Esophagus squamous epithelium (tissue), 4 donors: Measurements from ENCODE around the gene LDHAL6B.

Experiments
- POLR2A ChIP-seq, 4 donors: fragments of 450-650 bp; IDR thresholded peaks; one replicate each; pipeline ENCODE4 v1.6.1; 2017; ENCODE audit warnings: antibody characterized with exemption in 4 of 4, mild to moderate bottlenecking in 4 of 4, moderate library complexity in 3 of 4
- TF ChIP-seq, protein P1 (sequence below), 6 experiments: fragments of 450-650 bp in 4 of 6; fragments of 200-600 bp in 2 of 6; sonication (generic) in 2 of 6; IDR thresholded peaks; one replicate each; pipeline ENCODE4 v1.5.1; 2016 to 2019; ENCODE audit warnings: antibody characterized with exemption in 6 of 6, mild to moderate bottlenecking in 4 of 6, moderate library complexity in 4 of 6

DNA sequence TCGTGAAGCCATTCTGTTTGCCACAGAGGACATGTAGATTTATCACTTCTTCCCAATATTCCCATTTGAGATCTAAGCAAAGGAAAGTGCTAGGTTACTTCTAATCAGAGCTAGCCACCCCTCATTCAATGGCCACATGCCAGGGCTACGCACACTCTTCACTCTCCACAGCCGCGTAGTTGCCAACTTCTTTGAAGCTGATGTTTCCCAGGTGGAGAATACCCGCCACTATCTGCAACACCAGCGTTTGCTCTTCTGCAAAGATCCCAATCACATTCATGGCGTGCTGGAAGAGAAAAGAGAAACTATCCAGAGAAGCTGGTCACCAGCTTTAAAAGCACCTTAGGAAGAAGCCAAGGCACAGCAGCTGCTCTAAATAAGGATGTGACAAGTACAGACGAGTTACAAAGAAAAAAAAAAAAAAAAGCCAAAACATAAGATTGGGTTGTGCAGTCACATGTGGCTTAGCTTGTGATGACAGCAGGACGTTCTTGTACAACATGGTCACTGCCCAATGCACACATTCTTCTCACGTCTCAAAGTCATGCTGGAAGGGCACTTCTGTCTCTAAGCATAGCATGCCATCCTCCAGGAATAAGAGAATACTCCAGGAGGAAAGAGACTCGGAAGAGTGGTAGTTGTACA is 16.4 kb downstream of the LDHAL6B start:
- no peak for TF ChIP-seq POLR2A (IDR thresholded peaks at IDR 0.05)
- TF ChIP-seq, protein P1, sequence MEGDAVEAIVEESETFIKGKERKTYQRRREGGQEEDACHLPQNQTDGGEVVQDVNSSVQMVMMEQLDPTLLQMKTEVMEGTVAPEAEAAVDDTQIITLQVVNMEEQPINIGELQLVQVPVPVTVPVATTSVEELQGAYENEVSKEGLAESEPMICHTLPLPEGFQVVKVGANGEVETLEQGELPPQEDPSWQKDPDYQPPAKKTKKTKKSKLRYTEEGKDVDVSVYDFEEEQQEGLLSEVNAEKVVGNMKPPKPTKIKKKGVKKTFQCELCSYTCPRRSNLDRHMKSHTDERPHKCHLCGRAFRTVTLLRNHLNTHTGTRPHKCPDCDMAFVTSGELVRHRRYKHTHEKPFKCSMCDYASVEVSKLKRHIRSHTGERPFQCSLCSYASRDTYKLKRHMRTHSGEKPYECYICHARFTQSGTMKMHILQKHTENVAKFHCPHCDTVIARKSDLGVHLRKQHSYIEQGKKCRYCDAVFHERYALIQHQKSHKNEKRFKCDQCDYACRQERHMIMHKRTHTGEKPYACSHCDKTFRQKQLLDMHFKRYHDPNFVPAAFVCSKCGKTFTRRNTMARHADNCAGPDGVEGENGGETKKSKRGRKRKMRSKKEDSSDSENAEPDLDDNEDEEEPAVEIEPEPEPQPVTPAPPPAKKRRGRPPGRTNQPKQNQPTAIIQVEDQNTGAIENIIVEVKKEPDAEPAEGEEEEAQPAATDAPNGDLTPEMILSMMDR (IDR thresholded peaks at IDR 0.05): no peak
